ENCODE results near the gene FHAD1. TPM values are rescaled to one million over a fixed set of nuclear protein-coding genes. Genes with fewer than 3 reads are reported as not detected.

Gene FHAD1
- total and polyA plus RNA-seq, 2 experiments from 2014 or later: 0.13 to 0.68 TPM

DNA sequence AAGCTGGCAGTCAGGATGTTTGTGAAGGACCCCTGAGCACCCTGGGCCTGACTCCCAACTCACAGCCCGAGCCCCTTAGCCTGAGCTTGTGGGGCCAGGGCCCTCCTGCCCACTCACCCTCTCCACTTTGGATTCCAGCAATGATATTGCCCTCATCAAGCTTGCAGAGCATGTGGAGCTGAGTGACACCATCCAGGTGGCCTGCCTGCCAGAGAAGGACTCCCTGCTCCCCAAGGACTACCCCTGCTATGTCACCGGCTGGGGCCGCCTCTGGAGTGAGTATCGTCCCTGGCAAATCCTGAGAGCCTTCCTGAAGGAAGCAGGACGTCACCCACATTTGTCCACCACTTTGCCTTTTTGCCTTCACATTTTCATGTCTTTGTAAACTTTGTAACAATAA, 196.3 kb downstream of the FHAD1 start:
- H3K9me2 ChIP-seq (replicated peaks; ENCODE audit: insufficient read depth): no peaks in the 10 kb centered on the region
- no peak overlapping the region for H3K4me3 ChIP-seq
- no peak overlapping the region for H3K27ac ChIP-seq
- H3K27me3 ChIP-seq: no peaks in the 10 kb centered on the region
- no peaks in the 10 kb centered on the region for H3K9me3 ChIP-seq (ENCODE audit: low read depth)
- H3K36me3 ChIP-seq (replicated peaks; ENCODE audit: insufficient read depth, low read depth): no peaks in the 10 kb centered on the region
- H2AFZ ChIP-seq: no peak overlapping the region
- no peaks in the 10 kb centered on the region for H3K4me1 ChIP-seq (ENCODE audit: insufficient read depth)
- no peaks in the 10 kb centered on the region for H3K79me2 ChIP-seq
- no peak for TF ChIP-seq EZH2 (IDR thresholded peaks at IDR 0.05; ENCODE audit: borderline replicate concordance)
- TF ChIP-seq EZH2phosphoT487 (IDR thresholded peaks at IDR 0.05; ENCODE audit: low read depth, severe bottlenecking, unreplicated experiment): no peak
- TF ChIP-seq CTCF (IDR thresholded peaks at IDR 0.05; ENCODE audit: poor library complexity): no peak
- WGBS (ENCODE audit: low lambda C conversion rate, missing lambda C conversion rate): 63% methylated on average over 5 of the region's 5 CpGs
- DNase-seq (ENCODE audit: low spot score): no peak
- no peak overlapping the region for H3K4me2 ChIP-seq
- H4K20me1 ChIP-seq (ENCODE audit: insufficient read depth, poor library complexity, severe bottlenecking): no peaks in the 10 kb centered on the region

GRCh38 chr1:15444468-15445389, 197.7 kb downstream of the FHAD1 start:
- TF ChIP-seq EZH2phosphoT487 (IDR thresholded peaks at IDR 0.05; ENCODE audit: low read depth, severe bottlenecking, unreplicated experiment) (no peak), CTCF (IDR thresholded peaks at IDR 0.05; ENCODE audit: poor library complexity) (no peak), EZH2 (IDR thresholded peaks at IDR 0.05; ENCODE audit: borderline replicate concordance) (no peak)
- no peak overlapping the region for H2AFZ ChIP-seq

GRCh38 chr1:15445390-15446122, 198.5 kb downstream of the FHAD1 start:
- Histone ChIP-seq H3K4me3 (no peak overlapping the region), H3K9me2 (replicated peaks; ENCODE audit: insufficient read depth) (no peaks in the 10 kb centered on the region), H3K27ac (no peak overlapping the region), H3K36me3 (replicated peaks; ENCODE audit: insufficient read depth, low read depth) (no peaks in the 10 kb centered on the region), H4K20me1 (ENCODE audit: insufficient read depth, poor library complexity, severe bottlenecking) (no peaks in the 10 kb centered on the region), H2AFZ (no peak overlapping the region), H3K27me3 (no peaks in the 10 kb centered on the region), H3K4me2 (no peak overlapping the region), H3K79me2 (no peaks in the 10 kb centered on the region), H3K4me1 (ENCODE audit: insufficient read depth) (no peaks in the 10 kb centered on the region), H3K9me3 (ENCODE audit: low read depth) (no peaks in the 10 kb centered on the region)
- WGBS (ENCODE audit: low lambda C conversion rate, missing lambda C conversion rate): 91% methylated on average over 13 of the region's 14 CpGs
- DNase-seq (ENCODE audit: low spot score): no peak
- TF ChIP-seq CTCF (IDR thresholded peaks at IDR 0.05; ENCODE audit: poor library complexity) (no peak), EZH2phosphoT487 (IDR thresholded peaks at IDR 0.05; ENCODE audit: low read depth, severe bottlenecking, unreplicated experiment) (no peak), EZH2 (IDR thresholded peaks at IDR 0.05; ENCODE audit: borderline replicate concordance) (no peak)

More at GRCh38 chr1:15444468-15445389, 197.7 kb downstream of the FHAD1 start:
- Histone ChIP-seq H3K36me3 (replicated peaks; ENCODE audit: insufficient read depth, low read depth) (no peaks in the 10 kb centered on the region), H3K79me2 (no peaks in the 10 kb centered on the region), H3K4me3 (no peak overlapping the region), H3K27ac (no peak overlapping the region), H4K20me1 (ENCODE audit: insufficient read depth, poor library complexity, severe bottlenecking) (no peaks in the 10 kb centered on the region), H3K27me3 (no peaks in the 10 kb centered on the region), H3K4me2 (no peak overlapping the region), H3K9me2 (replicated peaks; ENCODE audit: insufficient read depth) (no peaks in the 10 kb centered on the region), H3K9me3 (ENCODE audit: low read depth) (no peaks in the 10 kb centered on the region), H3K4me1 (ENCODE audit: insufficient read depth) (no peaks in the 10 kb centered on the region)
- no peak for DNase-seq (ENCODE audit: low spot score)
- WGBS (ENCODE audit: low lambda C conversion rate, missing lambda C conversion rate): 74% methylated on average over 17 of the region's 17 CpGs

All from hepatocyte (in vitro differentiated cells).